NCI-H2107 (cell line): ENCODE results near the gene HYDIN.

Source experiments
- DNase-seq: peaks from one replicate; lab custom pipeline; 2025; lab: John Stamatoyannopoulos, UW

The HYDIN gene

GRCh38 chr16:71230122-71230845 is at the start of gene HYDIN:
HYDIN (minus strand) TSS chr16:71230722; CDS start chr16:71186895, 43,827 bp downstream.
- peak; percentile 12 for DNase-seq

DNA sequence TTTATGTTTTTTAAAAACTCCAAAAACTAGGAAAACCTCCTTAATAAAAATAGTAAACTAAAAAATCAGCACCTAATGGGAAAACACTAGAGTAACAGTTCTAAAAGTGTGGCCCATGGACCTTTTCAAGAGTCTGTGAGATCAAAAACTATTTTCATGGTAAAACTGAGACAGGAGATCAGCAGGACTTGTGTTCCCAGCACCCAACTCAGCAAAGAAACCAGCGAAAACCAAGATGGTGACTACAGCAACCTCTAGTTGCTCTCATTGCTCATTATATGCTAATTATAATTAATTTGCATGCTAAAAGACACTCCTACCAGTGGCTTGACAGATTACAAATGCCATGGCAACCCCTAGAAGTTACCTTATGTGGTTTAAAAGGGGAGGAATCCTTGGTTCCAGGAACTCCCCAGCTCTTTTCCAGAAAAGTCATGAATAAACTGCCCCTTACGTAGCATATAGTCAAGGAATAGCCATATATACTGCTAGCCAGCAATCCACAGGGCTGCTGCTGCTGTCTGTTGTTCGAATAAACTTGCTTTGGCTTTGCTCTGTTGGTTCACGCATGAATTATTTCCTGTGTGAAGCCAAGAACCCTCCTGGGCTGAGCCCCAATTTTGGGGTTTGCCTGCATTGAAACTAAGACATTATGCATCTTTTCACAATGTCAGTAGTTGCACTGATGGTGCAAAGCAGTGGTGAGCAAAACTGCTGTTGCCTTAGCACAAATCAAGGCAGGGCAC is 46.2 kb upstream of the HYDIN start:
- no peak for DNase-seq

GRCh38 chr16:71273384-71273783 is 42.9 kb upstream of the HYDIN start:
- no peak for DNase-seq

DNA sequence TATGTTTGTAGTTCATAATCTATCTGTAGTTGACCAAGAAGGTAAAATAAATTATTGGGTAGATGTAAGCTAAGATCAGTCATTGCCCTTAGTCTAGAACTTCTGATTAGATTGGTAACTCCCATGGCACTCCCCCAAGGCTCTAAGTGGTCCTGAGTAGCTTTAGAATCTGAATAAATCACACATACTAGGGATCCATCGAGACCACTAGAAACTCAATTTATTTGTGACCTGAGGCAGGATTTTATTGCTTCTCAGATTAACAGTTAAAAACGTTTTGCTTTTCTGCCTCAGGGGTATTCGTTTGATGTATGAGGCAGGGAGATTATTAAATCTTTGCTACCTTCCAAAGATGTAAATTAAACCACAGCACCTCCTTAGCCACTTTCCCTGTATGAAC is 33.8 kb upstream of the HYDIN start:
- DNase-seq, result no peak

DNA sequence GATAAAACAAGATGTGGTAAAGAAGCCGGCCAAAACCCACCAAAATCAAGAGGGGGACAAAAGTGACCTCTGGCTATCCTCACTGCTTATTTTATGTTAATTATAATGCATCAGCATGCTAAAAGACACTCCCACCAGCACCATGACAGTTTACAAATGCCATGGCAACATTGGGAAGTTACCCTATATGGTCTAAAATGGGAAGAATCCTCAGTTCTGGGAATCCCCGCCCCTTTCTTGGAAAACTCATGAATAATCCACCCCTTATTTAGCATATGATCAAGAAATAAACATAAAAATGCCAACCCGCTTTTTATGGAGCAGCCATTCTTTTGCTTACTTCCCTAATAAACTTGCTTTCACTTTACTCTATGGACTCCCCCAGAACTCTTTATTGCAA is 33.1 kb upstream of the HYDIN start:
- DNase-seq, result no peak

GRCh38 chr16:71262391-71262790 is 31.9 kb upstream of the HYDIN start:
- DNase-seq, result no peak

DNA sequence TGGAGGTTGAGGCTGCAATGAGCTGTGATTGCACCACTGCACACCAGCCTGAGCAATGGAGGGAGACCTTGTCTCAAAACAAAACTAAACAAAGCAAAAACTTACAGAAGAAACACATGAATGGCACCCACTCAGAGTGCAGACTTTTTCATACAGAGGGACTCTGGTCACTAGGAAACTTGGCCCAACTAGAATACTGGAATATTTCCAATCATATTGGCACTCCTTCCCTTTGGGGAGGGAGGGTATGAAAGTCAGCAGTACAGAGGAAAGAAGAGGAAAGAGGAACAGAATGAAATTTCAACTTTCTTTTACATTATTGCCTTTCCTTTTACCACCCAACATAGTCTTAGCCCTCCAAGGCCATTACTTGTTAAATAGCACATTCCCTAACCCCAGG is 30.5 kb upstream of the HYDIN start:
- DNase-seq, result no peak

DNA sequence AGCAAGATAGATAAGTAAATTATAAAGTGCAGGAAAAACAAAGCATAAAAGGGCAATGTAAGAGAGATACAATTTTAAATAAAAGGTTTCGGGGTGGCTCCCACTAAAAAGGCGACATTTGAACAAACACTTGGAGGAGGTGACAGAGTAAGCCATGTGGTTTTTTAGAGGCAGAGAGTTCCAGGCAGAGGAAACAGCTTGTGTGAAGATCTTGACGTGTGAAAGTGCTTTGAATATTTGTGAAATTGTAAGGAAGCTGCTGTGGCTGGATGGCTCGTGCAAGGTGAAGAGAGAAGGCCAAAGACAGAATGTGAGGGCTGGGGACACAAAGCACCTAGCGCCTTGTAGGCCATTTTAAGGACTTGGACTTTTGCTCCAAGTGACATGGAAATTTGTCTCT is 28.6 kb upstream of the HYDIN start:
- DNase-seq, result no peak

- DNase-seq, result no peak
Observed at GRCh38 chr16:71258372-71258771, 27.9 kb upstream of the HYDIN start.

GRCh38 chr16:71257768-71258167 is 27.2 kb upstream of the HYDIN start:
- DNase-seq, result no peak

GRCh38 chr16:71255721-71256120 is 25.2 kb upstream of the HYDIN start:
- no peak for DNase-seq

DNA sequence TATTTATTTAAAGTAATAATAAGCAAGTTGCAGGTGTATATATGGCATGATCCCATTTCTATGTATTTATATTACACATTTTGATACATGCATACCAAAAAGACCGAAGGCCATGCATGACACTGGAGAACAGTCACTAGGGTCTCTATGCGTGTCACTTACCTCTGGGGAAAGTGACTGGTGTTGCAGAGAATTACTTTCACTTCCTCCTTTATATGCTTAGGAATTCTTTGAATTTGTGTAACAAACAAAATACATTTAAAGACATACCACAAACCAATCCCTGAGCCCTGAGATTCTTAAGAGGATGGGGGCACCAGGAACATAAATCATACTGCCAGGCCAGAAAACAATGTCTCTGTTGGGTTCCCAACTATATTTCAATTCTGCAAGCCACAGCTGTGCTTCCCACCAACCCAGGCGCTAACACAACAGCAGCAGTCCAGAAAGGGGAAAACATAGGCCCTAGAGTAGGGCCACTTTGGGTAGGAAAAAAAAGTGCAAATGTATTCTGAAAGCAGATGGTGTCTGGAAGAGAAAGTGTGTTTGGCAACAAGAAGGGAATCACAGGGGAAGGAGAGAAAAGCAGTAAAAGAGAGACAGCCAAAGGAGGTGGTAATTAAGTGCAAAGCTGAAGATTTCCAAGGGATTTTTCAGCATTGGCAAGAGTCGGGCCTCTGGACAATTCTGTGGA is 24.5 kb upstream of the HYDIN start:
- DNase-seq, result no peak

DNA sequence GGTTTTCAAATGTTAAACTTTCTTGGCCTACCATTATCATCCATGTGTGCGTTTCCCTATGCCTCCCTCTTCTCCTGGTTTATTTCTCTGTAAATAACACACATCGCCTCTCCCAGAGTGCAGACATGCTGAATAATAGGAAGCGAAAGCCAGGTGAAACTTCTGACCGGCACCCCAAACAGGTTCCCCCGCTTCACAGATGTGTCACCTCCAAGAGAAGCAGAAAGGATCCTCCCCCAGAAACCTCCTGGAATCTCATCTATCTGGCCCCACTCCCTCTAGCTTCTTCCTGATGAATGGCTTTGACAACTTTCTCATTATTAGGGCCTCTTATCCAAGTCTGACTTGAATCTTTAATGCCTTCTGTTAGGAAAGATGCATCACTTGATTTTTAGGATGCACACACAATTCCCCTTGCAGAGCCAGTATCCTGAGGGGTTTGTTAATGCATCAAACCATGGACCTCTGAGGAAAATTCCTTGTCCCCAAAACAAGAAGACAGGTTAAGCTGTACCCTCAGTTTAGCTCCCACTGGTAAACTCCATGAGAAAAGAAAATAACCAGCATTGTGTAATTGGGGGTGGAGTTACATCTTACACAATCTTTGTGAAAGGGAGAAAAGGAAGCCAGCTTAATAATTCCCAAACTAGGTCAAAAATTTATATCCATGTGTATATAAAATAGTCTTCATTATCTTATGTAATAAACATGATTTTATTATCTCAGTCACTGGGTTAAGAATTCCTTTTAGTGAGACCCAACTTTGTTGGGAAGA is 20.1 kb upstream of the HYDIN start:
- no peak for DNase-seq

GRCh38 chr16:71249399-71249798 is 18.9 kb upstream of the HYDIN start:
- DNase-seq, result no peak

DNA sequence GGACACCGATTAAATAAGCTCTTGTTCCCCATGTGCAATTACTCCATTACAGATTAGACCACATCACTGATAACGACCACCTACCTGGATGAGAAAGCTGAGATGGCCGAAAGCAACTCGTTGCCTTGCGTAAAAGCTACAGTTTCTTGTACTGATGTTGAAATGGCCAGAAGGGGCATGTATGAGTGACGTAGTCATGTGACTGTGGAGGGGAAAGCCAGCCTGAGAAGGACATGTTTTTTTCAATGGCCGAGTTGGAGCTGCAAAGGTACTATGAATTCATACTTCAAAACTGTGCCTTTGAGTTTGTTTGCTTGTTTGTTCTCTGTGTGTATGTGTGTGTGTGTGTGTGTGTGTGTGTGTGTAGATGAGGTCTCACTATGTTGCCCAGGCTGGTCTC is 17.0 kb upstream of the HYDIN start:
- DNase-seq, result no peak

DNA sequence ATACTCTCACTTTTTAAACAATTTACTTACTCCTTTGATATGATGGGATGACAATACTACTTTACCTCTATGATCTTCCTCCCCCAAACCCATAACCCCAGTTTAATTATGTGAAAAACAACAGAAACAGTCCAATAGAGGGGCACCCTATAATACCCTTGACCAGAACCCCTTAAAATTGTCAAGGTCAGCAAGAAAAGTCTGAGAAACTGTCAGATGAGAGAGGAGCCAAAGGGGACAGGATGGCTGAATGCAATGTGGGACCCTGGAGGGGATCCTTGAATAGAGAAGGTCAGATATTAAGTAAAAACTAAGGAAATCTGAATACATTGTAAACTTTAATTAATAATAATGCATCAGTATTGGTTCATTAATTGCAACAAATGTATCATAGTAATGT is 15.8 kb upstream of the HYDIN start:
- no peak for DNase-seq

- DNase-seq, result no peak
Observed at GRCh38 chr16:71244521-71244920, 14.0 kb upstream of the HYDIN start.

DNA sequence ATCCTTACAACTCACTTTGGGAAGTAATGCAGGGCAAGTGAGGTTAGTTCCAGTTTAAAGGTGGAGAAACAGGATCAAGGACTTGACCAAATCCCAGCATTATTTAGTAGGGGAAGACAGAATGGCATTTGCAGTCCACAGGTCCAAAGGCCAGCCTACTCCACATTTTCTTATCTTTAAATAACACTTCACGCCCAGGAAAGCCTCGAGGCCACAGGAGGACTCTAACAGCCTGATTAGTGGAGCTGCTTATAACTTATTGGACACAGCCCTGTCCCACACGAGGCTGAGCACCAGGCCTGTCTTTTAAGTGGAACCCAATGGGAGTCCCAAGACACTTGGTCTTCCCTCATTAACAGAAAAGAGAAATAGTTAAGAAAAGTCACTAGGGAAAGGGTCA is 12.1 kb upstream of the HYDIN start:
- DNase-seq, result no peak

DNA sequence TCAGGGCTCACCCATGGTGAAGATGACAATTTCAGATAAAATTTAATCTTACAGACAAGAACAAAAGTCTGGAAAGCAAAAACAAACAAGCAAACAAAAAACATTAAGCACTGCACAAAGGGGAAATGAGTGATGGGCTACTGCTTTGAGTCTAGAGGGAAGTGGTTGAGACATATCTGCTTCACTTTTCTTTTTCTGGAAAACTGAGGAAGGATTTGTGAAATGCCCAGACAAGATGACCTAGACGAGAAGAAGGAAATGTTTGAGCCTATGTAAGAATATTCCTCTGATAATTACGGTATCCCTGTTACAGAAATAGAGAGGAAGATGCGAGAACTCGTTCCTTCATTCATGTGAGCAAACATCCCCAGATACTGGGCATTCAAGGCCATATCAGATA is 11.5 kb upstream of the HYDIN start:
- DNase-seq, result no peak

- no peak for DNase-seq
Observed at GRCh38 chr16:71229344-71229743, 1.2 kb downstream of the HYDIN start.

DNA sequence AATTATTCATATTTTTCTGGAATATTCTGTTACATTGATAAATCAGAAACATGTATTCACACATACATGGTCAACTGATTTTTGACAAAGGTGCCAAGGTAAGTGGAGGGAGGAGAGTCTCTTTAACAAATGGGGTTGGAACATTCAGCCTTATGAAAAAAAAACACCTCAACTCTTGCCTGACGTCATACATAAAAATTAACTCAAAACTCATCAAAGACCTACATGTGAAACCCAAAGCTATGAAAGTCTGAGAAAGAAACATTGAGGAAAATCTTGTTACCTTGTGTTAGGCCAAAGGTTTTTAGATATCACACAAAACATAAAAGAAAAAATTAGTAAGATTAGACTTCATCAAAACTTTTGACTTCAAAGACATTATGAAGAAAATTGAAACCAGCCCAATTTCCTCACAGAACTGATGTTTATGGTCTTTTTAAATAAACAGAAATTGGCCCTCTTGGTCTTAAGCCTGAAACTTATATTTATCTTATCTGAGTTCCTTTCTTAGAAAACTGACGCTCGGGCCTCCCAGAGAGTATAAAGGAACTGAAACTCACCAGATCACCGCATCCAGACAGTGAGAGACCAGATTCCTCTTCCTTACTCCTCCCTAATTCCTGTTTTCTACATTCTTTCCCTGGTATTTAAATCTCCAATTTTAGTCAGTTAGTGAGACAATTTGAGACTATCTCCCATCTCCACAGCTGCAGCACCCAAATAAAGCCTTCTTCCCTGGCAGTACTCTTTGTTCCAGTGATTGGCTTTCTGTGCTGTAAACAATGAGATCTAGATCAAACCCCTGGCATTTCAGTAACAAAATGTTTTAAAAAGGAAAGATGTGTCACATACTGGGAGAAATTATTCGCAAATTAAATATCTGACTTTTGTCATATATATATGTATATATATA is 4.0 kb downstream of the HYDIN start:
- no peak for DNase-seq
